ENCODE results near the gene AP2B1.

- TF ChIP-seq, protein P1, sequence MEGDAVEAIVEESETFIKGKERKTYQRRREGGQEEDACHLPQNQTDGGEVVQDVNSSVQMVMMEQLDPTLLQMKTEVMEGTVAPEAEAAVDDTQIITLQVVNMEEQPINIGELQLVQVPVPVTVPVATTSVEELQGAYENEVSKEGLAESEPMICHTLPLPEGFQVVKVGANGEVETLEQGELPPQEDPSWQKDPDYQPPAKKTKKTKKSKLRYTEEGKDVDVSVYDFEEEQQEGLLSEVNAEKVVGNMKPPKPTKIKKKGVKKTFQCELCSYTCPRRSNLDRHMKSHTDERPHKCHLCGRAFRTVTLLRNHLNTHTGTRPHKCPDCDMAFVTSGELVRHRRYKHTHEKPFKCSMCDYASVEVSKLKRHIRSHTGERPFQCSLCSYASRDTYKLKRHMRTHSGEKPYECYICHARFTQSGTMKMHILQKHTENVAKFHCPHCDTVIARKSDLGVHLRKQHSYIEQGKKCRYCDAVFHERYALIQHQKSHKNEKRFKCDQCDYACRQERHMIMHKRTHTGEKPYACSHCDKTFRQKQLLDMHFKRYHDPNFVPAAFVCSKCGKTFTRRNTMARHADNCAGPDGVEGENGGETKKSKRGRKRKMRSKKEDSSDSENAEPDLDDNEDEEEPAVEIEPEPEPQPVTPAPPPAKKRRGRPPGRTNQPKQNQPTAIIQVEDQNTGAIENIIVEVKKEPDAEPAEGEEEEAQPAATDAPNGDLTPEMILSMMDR (tag by site-specific recombination; IDR thresholded peaks at IDR 0.05): no peak
- TF ChIP-seq, protein P2, sequence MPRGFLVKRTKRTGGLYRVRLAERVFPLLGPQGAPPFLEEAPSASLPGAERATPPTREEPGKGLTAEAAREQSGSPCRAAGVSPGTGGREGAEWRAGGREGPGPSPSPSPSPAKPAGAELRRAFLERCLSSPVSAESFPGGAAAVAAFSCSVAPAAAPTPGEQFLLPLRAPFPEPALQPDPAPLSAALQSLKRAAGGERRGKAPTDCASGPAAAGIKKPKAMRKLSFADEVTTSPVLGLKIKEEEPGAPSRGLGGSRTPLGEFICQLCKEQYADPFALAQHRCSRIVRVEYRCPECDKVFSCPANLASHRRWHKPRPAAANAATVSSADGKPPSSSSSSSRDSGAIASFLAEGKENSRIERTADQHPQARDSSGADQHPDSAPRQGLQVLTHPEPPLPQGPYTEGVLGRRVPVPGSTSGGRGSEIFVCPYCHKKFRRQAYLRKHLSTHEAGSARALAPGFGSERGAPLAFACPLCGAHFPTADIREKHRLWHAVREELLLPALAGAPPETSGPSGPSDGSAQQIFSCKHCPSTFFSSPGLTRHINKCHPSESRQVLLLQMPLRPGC (tag by site-specific recombination; IDR thresholded peaks at IDR 0.05): no peak
- TF ChIP-seq MZF1 (tag by site-specific recombination; IDR thresholded peaks at IDR 0.05; ENCODE audit: borderline replicate concordance) (no peak), SP2 (tag by site-specific recombination; IDR thresholded peaks at IDR 0.05) (no peak), ZNF585B (tag by site-specific recombination; IDR thresholded peaks at IDR 0.05) (no peak), ZNF423 (tag by site-specific recombination; IDR thresholded peaks at IDR 0.05) (no peak)
- TF ChIP-seq, protein P3, sequence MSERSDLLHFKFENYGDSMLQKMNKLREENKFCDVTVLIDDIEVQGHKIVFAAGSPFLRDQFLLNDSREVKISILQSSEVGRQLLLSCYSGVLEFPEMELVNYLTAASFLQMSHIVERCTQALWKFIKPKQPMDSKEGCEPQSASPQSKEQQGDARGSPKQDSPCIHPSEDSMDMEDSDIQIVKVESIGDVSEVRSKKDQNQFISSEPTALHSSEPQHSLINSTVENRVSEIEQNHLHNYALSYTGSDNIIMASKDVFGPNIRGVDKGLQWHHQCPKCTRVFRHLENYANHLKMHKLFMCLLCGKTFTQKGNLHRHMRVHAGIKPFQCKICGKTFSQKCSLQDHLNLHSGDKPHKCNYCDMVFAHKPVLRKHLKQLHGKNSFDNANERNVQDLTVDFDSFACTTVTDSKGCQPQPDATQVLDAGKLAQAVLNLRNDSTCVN (tag by site-specific recombination; optimal IDR thresholded peaks at IDR 0.05): no peak
- TF ChIP-seq, protein P4, sequence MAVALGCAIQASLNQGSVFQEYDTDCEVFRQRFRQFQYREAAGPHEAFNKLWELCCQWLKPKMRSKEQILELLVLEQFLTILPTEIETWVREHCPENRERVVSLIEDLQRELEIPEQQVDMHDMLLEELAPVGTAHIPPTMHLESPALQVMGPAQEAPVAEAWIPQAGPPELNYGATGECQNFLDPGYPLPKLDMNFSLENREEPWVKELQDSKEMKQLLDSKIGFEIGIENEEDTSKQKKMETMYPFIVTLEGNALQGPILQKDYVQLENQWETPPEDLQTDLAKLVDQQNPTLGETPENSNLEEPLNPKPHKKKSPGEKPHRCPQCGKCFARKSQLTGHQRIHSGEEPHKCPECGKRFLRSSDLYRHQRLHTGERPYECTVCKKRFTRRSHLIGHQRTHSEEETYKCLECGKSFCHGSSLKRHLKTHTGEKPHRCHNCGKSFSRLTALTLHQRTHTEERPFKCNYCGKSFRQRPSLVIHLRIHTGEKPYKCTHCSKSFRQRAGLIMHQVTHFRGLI (tag by site-specific recombination; IDR thresholded peaks at IDR 0.05): no peak
- TF ChIP-seq, protein P5, sequence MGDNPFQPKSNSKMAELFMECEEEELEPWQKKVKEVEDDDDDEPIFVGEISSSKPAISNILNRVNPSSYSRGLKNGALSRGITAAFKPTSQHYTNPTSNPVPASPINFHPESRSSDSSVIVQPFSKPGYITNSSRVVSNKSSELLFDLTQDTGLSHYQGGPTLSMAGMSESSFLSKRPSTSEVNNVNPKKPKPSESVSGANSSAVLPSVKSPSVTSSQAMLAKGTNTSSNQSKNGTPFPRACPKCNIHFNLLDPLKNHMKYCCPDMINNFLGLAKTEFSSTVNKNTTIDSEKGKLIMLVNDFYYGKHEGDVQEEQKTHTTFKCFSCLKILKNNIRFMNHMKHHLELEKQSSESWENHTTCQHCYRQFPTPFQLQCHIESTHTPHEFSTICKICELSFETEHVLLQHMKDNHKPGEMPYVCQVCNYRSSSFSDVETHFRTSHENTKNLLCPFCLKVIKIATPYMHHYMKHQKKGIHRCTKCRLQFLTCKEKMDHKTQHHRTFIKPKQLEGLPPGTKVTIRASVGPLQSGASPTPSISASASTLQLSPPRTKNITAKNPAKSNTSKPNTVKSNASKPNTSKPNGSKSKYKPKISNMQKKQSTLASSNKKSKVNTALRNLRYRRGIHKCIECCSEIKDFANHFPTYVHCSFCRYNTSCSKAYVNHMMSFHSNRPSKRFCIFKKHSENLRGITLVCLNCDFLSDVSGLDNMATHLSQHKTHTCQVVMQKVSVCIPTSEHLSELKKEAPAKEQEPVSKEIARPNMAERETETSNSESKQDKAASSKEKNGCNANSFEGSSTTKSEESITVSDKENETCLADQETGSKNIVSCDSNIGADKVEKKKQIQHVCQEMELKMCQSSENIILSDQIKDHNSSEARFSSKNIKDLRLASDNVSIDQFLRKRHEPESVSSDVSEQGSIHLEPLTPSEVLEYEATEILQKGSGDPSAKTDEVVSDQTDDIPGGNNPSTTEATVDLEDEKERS (tag by site-specific recombination; IDR thresholded peaks at IDR 0.05): no peak
Measured at GRCh38 chr17:35735036-35735805, 148.1 kb downstream of the AP2B1 start.
